SU-DHL-6 (cell line): ENCODE measurements around the gene SH3BP5.

Experiments used
- EZH2phosphoT487 ChIP-seq: fragments of 200-600 bp; sonication (generic), shearing (Covaris generic); conservative IDR thresholded peaks from 2 replicates; pipeline ENCODE4 v1.6.1; 2018; ENCODE audit warnings: mild to moderate bottlenecking, antibody characterized with exemption, low read length, moderate library complexity, mixed read lengths
- TF ChIP-seq, protein P1 (sequence below): fragments of 200-600 bp; sonication (generic); IDR thresholded peaks from one replicate; pipeline ENCODE4 v1.5.1; 2017; ENCODE audit warnings: antibody characterized with exemption, mild to moderate bottlenecking, low read length, moderate library complexity; ENCODE audit not compliant: insufficient read depth, poor library complexity, severe bottlenecking

DNA sequence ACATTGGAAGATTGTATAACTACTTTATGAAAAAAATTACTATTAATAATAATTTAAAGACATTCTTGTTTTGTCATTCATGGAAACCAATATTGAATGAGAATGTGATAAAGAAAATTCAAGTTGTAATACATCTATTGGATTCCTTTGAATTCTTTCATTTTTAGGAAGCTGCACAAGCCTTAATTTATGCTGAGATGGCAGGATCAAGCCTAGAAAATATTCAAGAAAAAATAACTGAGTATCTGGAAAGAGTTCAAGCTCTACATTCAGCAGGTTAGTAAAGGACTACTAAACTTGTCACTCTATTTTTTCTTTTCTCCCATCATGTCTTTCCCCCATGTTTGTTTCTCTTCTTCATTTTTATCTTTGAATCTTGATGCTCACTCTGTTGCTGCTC is 120.4 kb downstream of the SH3BP5 start:
- TF ChIP-seq, protein P1, sequence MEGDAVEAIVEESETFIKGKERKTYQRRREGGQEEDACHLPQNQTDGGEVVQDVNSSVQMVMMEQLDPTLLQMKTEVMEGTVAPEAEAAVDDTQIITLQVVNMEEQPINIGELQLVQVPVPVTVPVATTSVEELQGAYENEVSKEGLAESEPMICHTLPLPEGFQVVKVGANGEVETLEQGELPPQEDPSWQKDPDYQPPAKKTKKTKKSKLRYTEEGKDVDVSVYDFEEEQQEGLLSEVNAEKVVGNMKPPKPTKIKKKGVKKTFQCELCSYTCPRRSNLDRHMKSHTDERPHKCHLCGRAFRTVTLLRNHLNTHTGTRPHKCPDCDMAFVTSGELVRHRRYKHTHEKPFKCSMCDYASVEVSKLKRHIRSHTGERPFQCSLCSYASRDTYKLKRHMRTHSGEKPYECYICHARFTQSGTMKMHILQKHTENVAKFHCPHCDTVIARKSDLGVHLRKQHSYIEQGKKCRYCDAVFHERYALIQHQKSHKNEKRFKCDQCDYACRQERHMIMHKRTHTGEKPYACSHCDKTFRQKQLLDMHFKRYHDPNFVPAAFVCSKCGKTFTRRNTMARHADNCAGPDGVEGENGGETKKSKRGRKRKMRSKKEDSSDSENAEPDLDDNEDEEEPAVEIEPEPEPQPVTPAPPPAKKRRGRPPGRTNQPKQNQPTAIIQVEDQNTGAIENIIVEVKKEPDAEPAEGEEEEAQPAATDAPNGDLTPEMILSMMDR, result no peak
- no peak for TF ChIP-seq EZH2phosphoT487
